A549 treated with GW870086 at 1 μM for 4 hours (cell line): Measurements from ENCODE around the gene BRCA1. TPM values are rescaled to one million over a fixed set of nuclear protein-coding genes. Genes with fewer than 3 reads are reported as not detected.

Source experiments
- total RNA-seq: library from RNA; stranded (reverse); fragments of 200-300 nt; extraction: Qiagen RNA extraction; gene quantifications from 5 replicates; pipeline ENCODE4 v1.2.3, GENCODE V29; 2022; ENCODE audit warnings: low read depth

The BRCA1 gene
- total RNA-seq: 21.8 to 26.1 TPM (median 23.4 TPM) in 5 replicates

DNA sequence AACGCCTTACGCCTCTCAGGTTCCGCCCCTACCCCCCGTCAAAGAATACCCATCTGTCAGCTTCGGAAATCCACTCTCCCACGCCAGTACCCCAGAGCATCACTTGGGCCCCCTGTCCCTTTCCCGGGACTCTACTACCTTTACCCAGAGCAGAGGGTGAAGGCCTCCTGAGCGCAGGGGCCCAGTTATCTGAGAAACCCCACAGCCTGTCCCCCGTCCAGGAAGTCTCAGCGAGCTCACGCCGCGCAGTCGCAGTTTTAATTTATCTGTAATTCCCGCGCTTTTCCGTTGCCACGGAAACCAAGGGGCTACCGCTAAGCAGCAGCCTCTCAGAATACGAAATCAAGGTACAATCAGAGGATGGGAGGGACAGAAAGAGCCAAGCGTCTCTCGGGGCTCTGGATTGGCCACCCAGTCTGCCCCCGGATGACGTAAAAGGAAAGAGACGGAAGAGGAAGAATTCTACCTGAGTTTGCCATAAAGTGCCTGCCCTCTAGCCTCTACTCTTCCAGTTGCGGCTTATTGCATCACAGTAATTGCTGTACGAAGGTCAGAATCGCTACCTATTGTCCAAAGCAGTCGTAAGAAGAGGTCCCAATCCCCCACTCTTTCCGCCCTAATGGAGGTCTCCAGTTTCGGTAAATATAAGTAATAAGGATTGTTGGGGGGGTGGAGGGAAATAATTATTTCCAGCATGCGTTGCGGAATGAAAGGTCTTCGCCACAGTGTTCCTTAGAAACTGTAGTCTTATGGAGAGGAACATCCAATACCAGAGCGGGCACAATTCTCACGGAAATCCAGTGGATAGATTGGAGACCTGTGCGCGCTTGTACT, at the start of gene BRCA1:
Gene BRCA1, minus strand, starts transcription at position 232 of the 834 bp plus-strand sequence. CDS start 1,268 bp downstream, outside the sequence.

DNA sequence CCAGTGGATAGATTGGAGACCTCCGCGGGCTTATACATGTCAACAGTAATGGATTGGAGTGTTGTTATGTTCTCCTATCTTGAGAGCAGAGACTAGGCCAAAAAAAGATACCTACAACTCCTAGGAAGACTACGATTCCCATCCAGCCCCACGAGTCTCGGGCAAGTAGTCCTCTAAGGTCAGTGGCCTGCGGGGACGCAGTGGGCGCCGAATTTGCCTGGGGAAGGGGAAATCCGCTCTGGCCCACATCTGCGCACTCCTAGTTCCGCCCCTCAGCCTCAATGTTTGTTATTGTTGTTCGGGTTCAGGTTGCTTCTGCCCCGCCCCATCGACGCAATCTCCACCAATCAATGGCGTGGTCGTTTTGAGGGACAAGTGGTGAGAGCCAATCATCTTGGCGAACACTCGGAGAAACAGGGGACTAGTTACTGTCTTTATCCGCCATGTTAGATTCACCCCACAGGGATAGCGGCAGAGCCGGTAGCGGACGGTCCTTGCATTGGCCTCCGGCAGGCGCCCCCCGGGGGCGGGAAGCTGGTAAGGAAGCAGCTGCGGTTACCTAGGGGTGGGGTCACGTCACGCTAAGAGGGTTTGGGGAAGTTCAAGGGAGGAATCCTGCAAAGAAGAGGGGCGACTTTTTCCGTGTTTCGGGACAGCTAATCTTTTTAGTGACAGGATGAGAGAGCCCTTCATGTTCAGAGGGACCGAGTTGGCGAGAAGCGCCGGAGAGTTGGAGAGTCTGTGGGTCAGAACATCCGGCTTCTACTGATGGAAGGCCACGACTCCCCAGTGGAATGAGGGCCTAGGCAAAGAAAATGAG, 45.8 kb upstream of the BRCA1 start, which contains the start of gene NBR1:
Gene NBR1, plus strand, starts transcription at position 449 of the 820 bp plus-strand sequence. CDS start 4,586 bp downstream, outside the sequence.

DNA sequence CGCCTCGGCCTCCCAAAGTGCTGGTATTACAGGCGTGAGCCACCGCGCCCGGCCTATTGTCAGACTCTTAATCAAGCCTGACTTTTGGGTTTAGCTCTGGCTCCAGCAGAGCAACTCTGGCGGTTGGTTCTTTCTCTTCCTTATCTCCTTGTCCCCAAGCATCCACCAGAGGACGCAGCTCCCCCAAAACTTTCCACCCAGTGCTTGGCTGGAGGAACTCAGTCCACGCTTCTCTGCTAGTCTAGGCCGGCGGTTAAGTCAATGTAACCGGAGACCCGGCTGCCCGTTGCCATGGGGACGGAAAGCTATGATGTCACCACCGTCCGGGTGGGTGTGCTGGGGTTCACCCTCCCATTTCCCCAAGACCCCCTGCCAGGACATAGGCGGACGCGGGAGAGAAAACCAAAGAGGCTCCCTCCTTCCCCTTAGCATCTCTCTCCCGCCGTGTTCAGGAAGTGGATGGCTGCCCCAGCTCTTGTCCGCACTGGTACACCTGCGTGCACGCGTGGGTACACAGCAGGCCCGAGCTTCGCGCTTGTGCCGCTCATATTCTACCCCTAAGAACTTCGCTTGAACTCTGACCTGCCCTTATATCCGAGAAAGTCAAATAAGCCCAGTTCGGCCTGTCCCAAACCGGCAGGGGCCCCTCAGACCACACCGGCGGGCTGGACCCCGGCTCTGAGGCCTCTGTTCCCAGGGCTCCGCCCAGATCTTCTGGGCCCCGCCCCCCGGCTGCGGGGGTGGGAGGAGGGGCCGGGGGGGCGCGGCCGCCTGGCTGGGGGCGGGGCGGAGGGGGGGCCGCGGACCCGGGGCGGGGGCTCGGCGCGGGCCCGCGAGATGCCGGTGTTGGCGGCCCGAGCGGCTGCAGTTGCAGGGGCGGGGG, 100.5 kb downstream of the BRCA1 start, which contains the start of gene RND2:
Gene RND2, plus strand, starts transcription at position 825 of the 883 bp plus-strand sequence. CDS start 117 bp downstream, outside the sequence.

DNA sequence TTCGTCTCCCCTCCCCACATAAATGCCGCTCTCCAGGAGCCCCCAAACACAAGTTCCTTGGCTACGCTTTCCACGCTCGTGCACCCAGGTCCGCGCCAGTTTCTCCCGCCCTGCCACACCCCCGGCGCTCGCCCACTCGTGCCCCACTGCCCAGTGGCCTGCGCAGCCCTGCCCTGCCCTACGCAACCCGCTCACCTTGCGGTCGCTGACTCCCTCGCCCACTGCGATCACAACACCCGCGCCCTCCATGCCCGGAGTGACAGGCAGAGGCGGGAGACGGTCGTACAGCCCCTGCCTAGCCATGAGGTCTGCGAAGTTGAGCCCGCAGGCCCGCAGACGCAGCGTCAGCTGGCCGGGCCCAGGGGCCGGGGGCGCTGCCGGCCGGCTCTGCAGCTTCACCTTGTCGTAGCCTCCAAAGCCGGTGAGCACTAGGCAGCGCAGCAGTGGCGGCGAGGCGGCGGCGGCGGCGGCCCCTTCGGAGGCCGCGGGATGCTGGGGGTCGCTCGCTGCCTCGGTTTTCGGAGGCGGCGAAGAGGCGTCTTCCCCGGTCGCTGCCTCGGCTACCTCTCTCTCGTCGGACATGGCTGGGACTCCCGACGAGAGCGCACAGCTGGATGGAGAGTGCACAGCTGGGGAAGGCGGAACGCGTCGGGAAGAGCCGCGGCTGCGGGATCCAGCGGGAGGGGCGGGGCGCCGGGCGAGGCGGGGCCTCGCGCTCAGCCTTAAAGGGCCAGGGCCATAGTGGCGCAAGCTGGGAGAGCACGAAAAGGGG, 103.2 kb downstream of the BRCA1 start, which contains the start of gene VAT1:
Gene VAT1, minus strand, starts transcription at position 645 of the 772 bp plus-strand sequence. Its CDS starts 63 bp downstream, at position 582.

DNA sequence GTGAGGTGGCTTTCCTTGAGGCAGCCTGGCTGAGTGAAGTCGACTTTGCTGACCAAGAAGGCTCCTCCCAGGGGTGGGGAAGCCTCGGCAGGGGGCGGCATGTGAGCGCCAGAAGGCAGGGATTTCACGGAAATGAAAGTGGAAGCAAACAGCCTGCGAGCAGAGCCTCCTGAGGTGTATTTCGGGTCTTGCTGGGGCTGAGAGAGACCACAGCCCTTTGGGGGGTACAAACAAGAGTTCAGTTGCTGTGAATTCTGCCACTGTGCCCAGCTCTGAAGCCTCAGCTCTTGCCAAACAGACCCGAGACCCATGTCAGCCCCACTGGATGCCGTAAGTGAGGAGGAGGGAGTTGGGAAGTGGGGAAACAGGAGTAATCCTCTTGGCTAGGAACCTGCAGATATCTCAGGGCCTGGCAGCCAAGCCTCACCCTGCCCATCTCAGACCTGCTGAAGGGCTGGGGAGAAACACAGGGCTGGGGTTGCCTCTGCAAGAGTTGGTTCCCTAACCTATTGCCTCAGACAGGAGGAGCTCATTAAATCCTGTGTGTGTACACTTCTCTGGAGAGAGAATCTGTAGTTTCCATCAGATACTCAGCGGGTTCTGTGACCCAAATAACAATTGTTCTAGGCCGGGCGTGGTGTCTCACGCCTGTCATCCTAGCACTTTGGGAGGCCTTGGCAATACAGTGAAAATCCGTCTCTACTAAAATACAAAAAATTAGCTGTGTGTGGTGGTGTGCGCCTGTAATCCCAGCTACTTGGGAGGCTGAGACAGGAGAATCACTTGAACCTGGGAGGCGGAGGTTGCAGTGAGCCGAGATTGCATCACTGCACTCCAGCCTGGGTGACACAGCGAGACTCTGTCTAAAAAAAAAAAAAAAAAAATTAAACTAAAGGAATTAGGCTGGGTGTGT, 118.3 kb downstream of the BRCA1 start, which contains the start of gene IFI35:
Gene IFI35, plus strand, starts transcription at position 146 of the 913 bp plus-strand sequence. Its CDS starts 164 bp downstream, at position 310.

DNA sequence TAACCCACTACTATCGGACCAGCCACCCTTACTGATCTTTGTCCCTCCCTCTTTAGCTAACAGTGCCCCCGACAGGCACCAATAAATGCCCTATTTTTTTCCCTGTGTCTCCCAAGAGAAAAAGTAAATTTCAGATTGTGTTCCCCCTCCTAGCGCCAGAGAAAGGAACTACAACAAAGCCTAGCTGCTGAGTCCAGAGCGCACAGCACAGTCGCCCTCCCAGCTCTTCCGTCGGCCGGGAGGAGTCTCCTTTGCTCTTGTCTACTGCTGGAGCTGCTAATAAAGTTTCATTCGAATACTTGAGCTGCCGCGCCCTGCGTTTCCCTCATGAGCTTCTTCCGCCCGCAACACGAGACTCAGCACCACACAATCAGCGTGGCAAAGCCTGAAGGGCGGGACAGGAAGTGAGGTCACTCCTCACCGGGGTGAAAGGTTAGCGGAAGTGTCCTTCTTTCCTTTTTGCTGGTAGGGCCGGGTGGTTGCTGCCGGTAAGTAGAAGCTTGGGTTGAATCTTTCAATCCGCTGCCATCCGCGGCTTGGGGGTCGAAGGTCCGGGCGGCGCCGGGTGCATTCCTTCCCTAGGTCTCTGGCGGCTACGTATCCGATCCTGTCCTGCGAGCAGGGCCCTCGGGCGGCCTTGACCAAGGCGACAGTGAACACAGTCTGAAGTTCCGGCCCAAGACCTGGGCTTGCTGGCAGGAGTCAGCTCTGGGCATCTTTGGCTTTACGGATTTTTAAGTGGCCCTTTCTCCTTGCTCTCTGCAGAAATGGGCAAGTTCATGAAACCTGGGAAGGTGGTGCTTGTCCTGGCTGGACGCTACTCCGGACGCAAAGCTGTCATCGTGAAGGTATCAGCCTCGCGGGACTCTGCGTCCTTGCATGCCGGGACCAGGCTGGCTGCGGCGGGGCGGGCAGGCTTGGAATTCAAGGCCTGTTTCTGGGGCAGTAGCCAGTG, 126.9 kb downstream of the BRCA1 start, which contains the start of gene RPL27:
Gene RPL27, plus strand, starts transcription at position 436 of the 955 bp plus-strand sequence. Its CDS starts 332 bp downstream, at position 768.

Other genes starting within 250 kb of the BRCA1 start
- gene G6PC1, start 224.6 kb downstream of the BRCA1 start, total RNA-seq: not detected in 5 replicates
- 53.8 to 58.0 TPM (median 57.6 TPM) in 5 replicates for gene AARSD1, start 160.9 kb downstream of the BRCA1 start, total RNA-seq
- 0.73 to 2.0 TPM (median 1.0 TPM) in 5 replicates for gene PTGES3L, start 145.3 kb downstream of the BRCA1 start, total RNA-seq
- gene RUNDC1, start 144.8 kb downstream of the BRCA1 start, total RNA-seq: 20.6 to 23.0 TPM (median 22.1 TPM) in 5 replicates
- 2,973 to 3,984 TPM (median 3,050 TPM) in 5 replicates for gene RPL27, start 126.9 kb downstream of the BRCA1 start, total RNA-seq
- 18.2 to 21.6 TPM (median 18.9 TPM) in 5 replicates for gene IFI35, start 118.6 kb downstream of the BRCA1 start, total RNA-seq
- 211 to 235 TPM (median 231 TPM) in 5 replicates for gene VAT1, start 103.0 kb downstream of the BRCA1 start, total RNA-seq
- gene RND2, start 100.1 kb downstream of the BRCA1 start, total RNA-seq: 0.07 to 0.29 TPM (median 0.17 TPM) in 5 replicates
- 29.1 to 41.6 TPM (median 39.5 TPM) in 5 replicates for gene NBR1, start 45.9 kb upstream of the BRCA1 start, total RNA-seq
- gene TMEM106A, start 86.5 kb upstream of the BRCA1 start, total RNA-seq: 0.77 to 1.5 TPM (median 0.94 TPM) in 5 replicates
- gene CCDC200, start 103.3 kb upstream of the BRCA1 start, total RNA-seq: not detected in 5 replicates
- not detected in 5 replicates for gene RNU2-1, start 108.6 kb upstream of the BRCA1 start, total RNA-seq